GM19238 (cell line): ENCODE results near the gene PACRG.

Experiments
- DNase-seq: peaks from one replicate; pipeline ENCODE4 v3.0.0; 2011; ENCODE audit warnings: low spot score; ENCODE audit not compliant: insufficient read length

The PACRG gene

GRCh38 chr6:163263998-163264661, 536.4 kb downstream of the PACRG start:
- no peak for DNase-seq

- DNase-seq = no peak
These were observed 536.9 kb downstream of the PACRG start for GRCh38 chr6:163264662-163265035.

GRCh38 chr6:163281634-163282033, 553.9 kb downstream of the PACRG start:
- no peak for DNase-seq

GRCh38 chr6:163282672-163283071, 554.9 kb downstream of the PACRG start:
- DNase-seq = no peak

- no peak for DNase-seq
These were observed 556.4 kb downstream of the PACRG start for GRCh38 chr6:163284151-163284550.

GRCh38 chr6:163285691-163286090, 557.9 kb downstream of the PACRG start:
- no peak for DNase-seq

- no peak for DNase-seq
These were observed 559.9 kb downstream of the PACRG start for GRCh38 chr6:163287626-163288025.

- no peak for DNase-seq
These were observed 560.3 kb downstream of the PACRG start for GRCh38 chr6:163288066-163288465.

GRCh38 chr6:163288915-163289314, 561.1 kb downstream of the PACRG start:
- DNase-seq = no peak

GRCh38 chr6:163289447-163289846, 561.7 kb downstream of the PACRG start:
- DNase-seq = no peak

- no peak for DNase-seq
These were observed 562.9 kb downstream of the PACRG start for GRCh38 chr6:163290545-163291274.

GRCh38 chr6:163291622-163292021, 563.8 kb downstream of the PACRG start:
- DNase-seq = no peak

- no peak for DNase-seq
These were observed 565.5 kb downstream of the PACRG start for GRCh38 chr6:163293286-163293685.

- no peak for DNase-seq
These were observed 567.0 kb downstream of the PACRG start for GRCh38 chr6:163294734-163295133.

GRCh38 chr6:163296835-163297519, 569.2 kb downstream of the PACRG start:
- DNase-seq = no peak

- DNase-seq = no peak
These were observed 570.5 kb downstream of the PACRG start for GRCh38 chr6:163298079-163298830.

GRCh38 chr6:163300838-163301237, 573.1 kb downstream of the PACRG start:
- DNase-seq = no peak

GRCh38 chr6:163301726-163302635, 574.2 kb downstream of the PACRG start:
- no peak for DNase-seq

GRCh38 chr6:163302747-163303146, 575.0 kb downstream of the PACRG start:
- DNase-seq = no peak

- no peak for DNase-seq
These were observed 578.2 kb downstream of the PACRG start for GRCh38 chr6:163306000-163306399.
